GM23338 (cell line): ENCODE data around the gene VCL.

ENCODE experiments used
- CREB1 ChIP-seq: fragments of 250-450 bp; sonication (Bioruptor Pico); IDR thresholded peaks from 2 replicates; pipeline ENCODE4 v1.5.0; 2020; ENCODE audit warnings: low read depth, mild to moderate bottlenecking, moderate library complexity
- CTCF ChIP-seq, 2 experiments: fragments of 200-600 bp in 1 of 2; sonication (generic) in 1 of 2; conservative IDR thresholded peaks; 2 replicates each; pipeline versions ENCODE4 v1.5.1 to v1.6.1; 2016 to 2017; ENCODE audit warnings: antibody characterized with exemption in 2 of 2, low read depth in 2 of 2, mild to moderate bottlenecking in 2 of 2, moderate library complexity in 1 of 2
- EZH2 ChIP-seq: fragments of 200-600 bp; sonication (generic); IDR thresholded peaks from one replicate; pipeline ENCODE4 v1.8.0; 2017; ENCODE audit warnings: antibody characterized with exemption, mild to moderate bottlenecking, low read depth; ENCODE audit not compliant: unreplicated experiment
- POLR2AphosphoS5 ChIP-seq: IDR thresholded peaks from 2 replicates; pipeline ENCODE4 v1.6.1; 2016; ENCODE audit warnings: antibody characterized with exemption, low read depth
- REST ChIP-seq: IDR thresholded peaks from one replicate; pipeline ENCODE4 v1.6.1; 2018; ENCODE audit warnings: antibody characterized with exemption; ENCODE audit not compliant: unreplicated experiment
- STAT1 ChIP-seq: IDR thresholded peaks from one replicate; pipeline ENCODE4 v1.6.1; 2016; ENCODE audit warnings: antibody characterized with exemption; ENCODE audit not compliant: unreplicated experiment

- TF ChIP-seq CTCF (conservative IDR thresholded peaks at IDR 0.05; ENCODE audit: low read depth in 2 of 2) (no peak), POLR2AphosphoS5 (no peak), REST (no peak), EZH2 (no peak), CREB1 (no peak), STAT1 (no peak)
Observed at GRCh38 chr10:73989594-73990150, 8.2 kb upstream of the VCL start.
